ENCODE results near the gene POC1A.

POC1A gene

DNA sequence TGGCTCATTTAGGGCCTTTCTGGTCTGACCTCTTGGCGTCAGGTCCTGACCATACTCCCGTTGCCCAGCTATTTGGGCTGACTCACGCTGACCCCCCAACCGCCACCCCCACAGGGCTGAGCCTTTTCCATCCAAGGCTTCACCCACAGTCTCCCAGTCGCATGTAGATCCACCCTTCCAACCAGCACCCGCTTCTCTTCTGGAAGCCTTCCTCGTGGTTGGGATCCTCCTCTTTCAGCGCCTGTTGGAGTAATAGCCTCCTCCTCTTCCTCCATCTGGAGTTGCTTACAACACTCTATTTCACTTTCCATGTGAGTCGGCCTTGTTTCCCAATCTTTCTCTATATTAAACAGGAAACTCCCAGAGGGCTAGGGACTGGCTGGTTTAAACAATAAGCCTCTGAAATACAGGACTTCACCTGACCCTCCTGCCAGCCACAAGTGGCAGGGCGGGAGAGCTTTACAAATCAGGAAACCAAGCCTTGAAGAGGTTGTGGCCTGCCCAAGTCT is 41.7 kb upstream of the POC1A start:
- no peak for TF ChIP-seq Cebpa-rat (IDR thresholded peaks at IDR 0.05)
- H4K20me1 ChIP-seq = peaks cover 12% of the 10 kb centered on the region; the same call in 1 of the 2 replicates
- no peak overlapping the region for H3K4me3 ChIP-seq
- H3K36me3 ChIP-seq = peaks cover 15% of the 10 kb centered on the region; the same call in 1 of the 2 replicates
- H3K9ac ChIP-seq = no peak overlapping the region
- H3K27me3 ChIP-seq = no peaks in the 10 kb centered on the region
- no peak overlapping the region for H3K4me2 ChIP-seq
- H3K4me1 ChIP-seq = peaks cover 27% of the 10 kb centered on the region
- no peak overlapping the region for H3K27ac ChIP-seq
- no peaks in the 10 kb centered on the region for H3K9me3 ChIP-seq

GRCh38 chr3:52195291-52195597 is 41.0 kb upstream of the POC1A start:
- H3K9me3 ChIP-seq = no peaks in the 10 kb centered on the region
- peaks cover 27% of the 10 kb centered on the region for H3K4me1 ChIP-seq
- no peaks in the 10 kb centered on the region for H3K27me3 ChIP-seq
- no peak overlapping the region for H3K4me3 ChIP-seq
- peaks cover 12% of the 10 kb centered on the region; the same call in 1 of the 2 replicates for H4K20me1 ChIP-seq
- no peak overlapping the region for H3K4me2 ChIP-seq
- no peak overlapping the region for H3K27ac ChIP-seq
- H3K36me3 ChIP-seq = peaks cover 11% of the 10 kb centered on the region; the same call in 1 of the 2 replicates
- no peak overlapping the region for H3K9ac ChIP-seq
- no peak for TF ChIP-seq Cebpa-rat (IDR thresholded peaks at IDR 0.05)

DNA sequence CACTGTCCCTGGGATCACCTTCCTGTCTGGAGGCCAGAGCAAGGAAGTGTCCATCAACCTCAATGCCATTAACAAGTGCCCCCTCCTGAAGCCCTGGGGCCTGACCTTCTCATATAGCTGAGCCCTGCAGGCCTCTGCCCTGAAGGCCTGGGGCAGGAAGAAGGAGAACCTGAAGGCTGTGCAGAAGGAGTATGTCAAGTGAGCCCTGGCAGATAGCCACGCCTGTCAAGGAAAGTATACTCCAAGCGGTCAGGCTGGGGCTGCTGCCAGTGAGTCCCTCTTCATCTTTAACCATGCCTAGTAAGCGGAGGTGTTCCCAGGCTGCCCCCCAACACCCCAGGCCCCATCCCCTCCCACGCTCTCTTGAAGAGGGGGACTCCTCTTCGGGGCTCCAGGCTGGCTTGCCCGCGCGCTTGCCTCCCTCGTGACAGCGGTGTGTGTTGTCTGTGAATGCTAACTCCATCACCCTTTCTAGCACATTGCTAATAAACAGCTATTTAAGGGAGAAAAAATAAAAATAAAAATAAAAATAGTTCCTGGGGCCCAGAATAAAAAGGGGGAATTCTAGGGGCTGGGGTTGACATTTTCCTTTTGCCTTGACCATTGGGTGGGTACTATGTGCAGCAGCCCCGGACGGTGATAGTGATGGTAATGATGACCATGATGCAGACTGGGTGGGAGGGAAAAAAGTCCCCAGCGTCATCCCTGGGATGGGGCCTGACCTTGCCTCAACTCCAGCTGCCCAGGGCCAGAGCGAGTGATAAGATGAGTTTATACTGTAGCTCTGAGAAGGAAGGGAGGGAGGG is 40.5 kb upstream of the POC1A start:
- peaks cover 23% of the 10 kb centered on the region for H3K4me1 ChIP-seq
- no peak overlapping the region for H3K4me2 ChIP-seq
- H3K27me3 ChIP-seq = no peaks in the 10 kb centered on the region
- H3K9me3 ChIP-seq = no peaks in the 10 kb centered on the region
- H4K20me1 ChIP-seq = peaks cover 12% of the 10 kb centered on the region; the same call in 1 of the 2 replicates
- peaks cover 5% of the 10 kb centered on the region; the same call in 1 of the 2 replicates for H3K36me3 ChIP-seq
- TF ChIP-seq Cebpa-rat (IDR thresholded peaks at IDR 0.05) = no peak
- H3K27ac ChIP-seq = no peak overlapping the region
- H3K9ac ChIP-seq = no peak overlapping the region
- no peak overlapping the region for H3K4me3 ChIP-seq

- H3K27ac ChIP-seq = no peak overlapping the region
- H3K9me3 ChIP-seq = no peaks in the 10 kb centered on the region
- no peak overlapping the region for H3K9ac ChIP-seq
- no peak for TF ChIP-seq Cebpa-rat (IDR thresholded peaks at IDR 0.05)
- H4K20me1 ChIP-seq = no peaks in the 10 kb centered on the region
- H3K4me1 ChIP-seq = peaks cover 19% of the 10 kb centered on the region
- no peaks in the 10 kb centered on the region for H3K27me3 ChIP-seq
- no peaks in the 10 kb centered on the region for H3K36me3 ChIP-seq
- no peak overlapping the region for H3K4me3 ChIP-seq
- H3K4me2 ChIP-seq = no peak overlapping the region
Measured at GRCh38 chr3:52193065-52193464, 38.8 kb upstream of the POC1A start.

GRCh38 chr3:52191663-52192062 is 37.4 kb upstream of the POC1A start:
- no peak for TF ChIP-seq Cebpa-rat (IDR thresholded peaks at IDR 0.05)
- Histone ChIP-seq H3K4me3 (no peak overlapping the region), H3K36me3 (no peaks in the 10 kb centered on the region), H3K9ac (no peak overlapping the region), H3K27me3 (no peaks in the 10 kb centered on the region), H3K4me1 (0 out of 2 replicates have a peak, but pooled peaks cover 8% of the 10 kb centered on the region), H3K4me2 (no peak overlapping the region), H4K20me1 (no peaks in the 10 kb centered on the region), H3K9me3 (no peaks in the 10 kb centered on the region), H3K27ac (no peak overlapping the region)

DNA sequence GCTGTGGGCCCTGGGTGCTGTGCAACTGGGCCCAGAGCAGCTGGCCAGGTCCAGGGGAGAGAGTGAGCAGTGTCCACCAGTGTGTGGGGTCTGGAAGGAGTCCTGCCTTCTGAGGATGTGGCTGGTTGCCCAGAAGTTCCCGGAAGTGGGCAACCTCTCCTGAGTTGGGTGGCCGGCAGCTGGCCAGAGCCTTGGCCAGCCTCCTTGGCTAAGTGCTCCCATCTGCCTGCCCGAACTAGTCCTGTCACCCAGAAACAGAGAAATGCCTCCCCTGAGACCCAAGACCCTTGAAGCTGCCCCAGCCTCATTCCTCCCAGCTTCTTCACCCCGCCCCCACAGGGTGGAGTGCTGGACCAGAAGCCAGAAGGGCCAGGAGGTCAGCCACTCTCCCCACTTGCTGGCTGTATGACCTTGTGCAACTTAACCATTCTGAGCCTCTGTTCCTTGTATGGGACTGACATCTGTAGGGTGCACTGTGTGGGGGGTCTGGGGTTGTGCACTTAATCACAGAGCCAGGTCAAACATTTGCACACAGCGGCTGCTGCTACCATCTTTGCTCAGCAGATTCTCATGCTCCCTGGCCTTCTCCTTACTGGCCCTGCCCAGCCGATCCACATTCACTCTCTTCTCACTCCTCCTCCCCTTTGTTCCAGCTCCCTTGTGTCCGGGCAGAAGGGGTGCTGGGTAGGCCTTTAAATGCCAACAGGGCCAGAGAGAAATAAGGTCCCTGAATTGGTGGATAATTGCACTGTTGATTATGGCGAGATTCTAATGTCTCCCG is 36.3 kb upstream of the POC1A start:
- no peak overlapping the region for H3K27ac ChIP-seq
- no peaks in the 10 kb centered on the region for H3K27me3 ChIP-seq
- no peak overlapping the region for H3K4me3 ChIP-seq
- H3K4me2 ChIP-seq = no peak overlapping the region
- H3K36me3 ChIP-seq = no peaks in the 10 kb centered on the region
- H4K20me1 ChIP-seq = no peaks in the 10 kb centered on the region
- no peak overlapping the region for H3K9ac ChIP-seq
- no peaks in the 10 kb centered on the region for H3K9me3 ChIP-seq
- no peak for TF ChIP-seq Cebpa-rat (IDR thresholded peaks at IDR 0.05)
- H3K4me1 ChIP-seq = peaks cover 15% of the 10 kb centered on the region

GRCh38 chr3:52188556-52188955 is 34.3 kb upstream of the POC1A start:
- H3K9me3 ChIP-seq = no peaks in the 10 kb centered on the region
- no peak overlapping the region for H3K9ac ChIP-seq
- H3K36me3 ChIP-seq = no peaks in the 10 kb centered on the region
- H4K20me1 ChIP-seq = no peaks in the 10 kb centered on the region
- H3K27me3 ChIP-seq = no peaks in the 10 kb centered on the region
- H3K4me2 ChIP-seq = no peak overlapping the region
- H3K4me3 ChIP-seq = no peak overlapping the region
- TF ChIP-seq Cebpa-rat (IDR thresholded peaks at IDR 0.05) = no peak
- peaks cover 32% of the 10 kb centered on the region for H3K4me1 ChIP-seq
- no peak overlapping the region for H3K27ac ChIP-seq

DNA sequence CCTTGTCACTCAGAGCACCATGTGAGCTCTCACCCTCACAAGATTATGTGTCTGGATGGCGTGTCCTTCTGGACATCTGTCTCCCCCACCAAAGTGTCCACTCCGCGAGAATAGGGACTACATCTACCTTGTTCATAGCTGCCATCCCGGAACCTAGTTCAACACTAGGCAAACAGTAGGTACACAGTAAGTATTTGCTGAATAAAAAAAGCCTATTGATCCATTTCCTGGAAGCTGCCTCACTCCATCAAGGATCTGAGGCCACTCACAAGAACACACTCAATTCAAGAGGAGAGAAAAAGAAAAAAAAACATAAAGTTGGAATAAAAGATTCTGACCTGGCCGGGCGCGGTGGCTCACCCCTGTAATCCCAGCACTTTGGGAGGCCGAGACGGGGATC is 32.5 kb upstream of the POC1A start:
- Histone ChIP-seq H3K27ac (no peak overlapping the region), H3K4me1 (peaks cover 48% of the 10 kb centered on the region), H3K9ac (no peak overlapping the region), H4K20me1 (no peaks in the 10 kb centered on the region), H3K36me3 (no peaks in the 10 kb centered on the region), H3K4me2 (no peak overlapping the region), H3K27me3 (no peaks in the 10 kb centered on the region), H3K9me3 (no peaks in the 10 kb centered on the region), H3K4me3 (no peak overlapping the region)
- TF ChIP-seq Cebpa-rat (IDR thresholded peaks at IDR 0.05) = no peak

GRCh38 chr3:52185837-52186236 is 31.6 kb upstream of the POC1A start:
- Histone ChIP-seq H3K9me3 (no peaks in the 10 kb centered on the region), H3K4me1 (peaks cover 48% of the 10 kb centered on the region), H3K4me2 (peak overlapping the region; percentile 21; the same call in 1 of the 2 replicates), H4K20me1 (no peaks in the 10 kb centered on the region), H3K27me3 (no peaks in the 10 kb centered on the region), H3K36me3 (no peaks in the 10 kb centered on the region), H3K9ac (no peak overlapping the region), H3K4me3 (no peak overlapping the region), H3K27ac (no peak overlapping the region)
- no peak for TF ChIP-seq Cebpa-rat (IDR thresholded peaks at IDR 0.05)

- Histone ChIP-seq H3K4me1 (peaks cover 48% of the 10 kb centered on the region), H3K27ac (no peak overlapping the region), H3K4me2 (0 out of 2 replicates have a peak overlapping the region, but pooled peaks have one; percentile 21), H3K4me3 (no peak overlapping the region), H3K27me3 (no peaks in the 10 kb centered on the region), H3K36me3 (no peaks in the 10 kb centered on the region), H3K9ac (no peak overlapping the region), H3K9me3 (no peaks in the 10 kb centered on the region), H4K20me1 (no peaks in the 10 kb centered on the region)
- no peak for TF ChIP-seq Cebpa-rat (IDR thresholded peaks at IDR 0.05)
Measured at GRCh38 chr3:52185311-52185710, 31.1 kb upstream of the POC1A start.

Data from BLaER1 (cell line).